GM23248 (cell line): ENCODE data around the gene CAMTA2.

Experiments
- EZH2 ChIP-seq: fragments of 200-600 bp; sonication (generic); IDR thresholded peaks from 2 replicates; pipeline ENCODE4 v1.6.1; 2018; ENCODE audit warnings: antibody characterized with exemption, mild to moderate bottlenecking; ENCODE audit not compliant: insufficient read depth, poor library complexity, severe bottlenecking
- EZH2phosphoT487 ChIP-seq: fragments of 200-600 bp; sonication (generic); IDR thresholded peaks from 2 replicates; pipeline ENCODE4 v1.6.1; 2018; ENCODE audit warnings: antibody characterized with exemption, moderate library complexity, mild to moderate bottlenecking, low read depth; ENCODE audit not compliant: insufficient read depth

- no peak for TF ChIP-seq EZH2
- no peak for TF ChIP-seq EZH2phosphoT487
Measured at GRCh38 chr17:5034063-5034462, 46.6 kb upstream of the CAMTA2 start.
